Ammon's horn (tissue), 1 donor: ENCODE measurements around the gene TICAM2.

Experiments used
- DNase-seq: peaks from one replicate; pipeline ENCODE4 v3.0.0-alpha.2; 2016; ENCODE audit warnings: low spot score

TICAM2 gene

DNA sequence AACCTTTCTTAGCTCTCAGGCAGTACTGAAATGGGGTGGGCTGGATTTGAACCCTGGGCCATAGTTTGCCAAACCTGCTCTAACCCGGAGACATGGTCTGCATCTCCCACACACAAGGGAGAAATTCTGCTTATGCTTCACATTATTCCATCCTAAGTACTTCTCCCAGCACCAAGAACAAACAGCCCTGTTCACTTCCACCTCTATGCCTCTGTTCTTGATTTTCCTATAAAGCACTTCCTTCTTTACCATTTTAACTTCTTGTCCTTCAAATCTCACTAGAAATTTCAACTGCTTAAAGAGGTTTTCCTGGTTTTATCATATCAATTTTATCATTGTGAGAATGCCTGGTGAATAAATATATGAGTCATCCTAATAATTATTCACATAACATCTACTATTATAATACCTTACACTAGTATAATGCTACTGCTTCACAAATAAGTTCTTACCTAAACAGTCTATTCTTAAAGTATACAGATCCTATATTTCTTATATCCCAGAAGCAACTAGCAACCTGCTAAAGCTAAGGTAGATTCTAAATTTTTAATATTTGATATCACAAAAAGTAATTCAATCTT lies 70.4 kb downstream of the TICAM2 start:
- DNase-seq = no peak

DNA sequence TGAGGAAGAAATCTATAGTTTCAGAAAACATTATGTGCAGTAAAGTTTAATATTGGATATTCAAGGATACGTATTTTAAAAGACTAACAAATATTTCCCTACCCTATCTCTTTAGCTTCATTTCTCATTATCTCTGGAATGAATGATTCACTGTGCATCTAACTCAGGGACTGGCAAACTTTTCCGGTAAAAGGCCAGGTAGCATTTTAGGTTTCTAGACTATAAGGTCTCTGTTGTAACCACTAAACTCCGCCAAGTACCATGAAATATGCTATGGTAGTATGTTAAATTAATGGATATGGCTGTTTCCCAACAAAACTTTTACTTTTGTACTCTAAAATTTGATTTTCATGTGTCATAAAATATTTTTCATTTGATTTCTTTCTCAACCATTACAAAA lies 70.9 kb downstream of the TICAM2 start:
- DNase-seq = no peak

DNA sequence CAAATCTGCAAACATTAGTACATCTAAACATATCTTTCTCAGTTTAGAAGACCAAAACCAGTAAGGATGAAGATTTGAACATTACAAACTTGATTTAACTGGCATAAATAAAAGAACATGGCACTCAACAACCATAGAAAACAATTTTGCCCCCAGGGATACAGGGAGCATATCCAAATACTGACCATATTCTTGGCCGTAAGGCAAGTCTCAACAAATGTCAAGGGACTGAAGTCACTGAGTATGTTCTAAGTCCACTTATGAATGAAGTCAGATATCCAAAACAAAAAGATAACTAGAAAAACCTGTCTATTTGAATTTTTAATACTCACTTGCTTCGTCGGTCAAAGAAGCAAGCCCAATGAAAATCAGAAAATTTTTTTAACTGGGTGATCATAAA lies 71.9 kb downstream of the TICAM2 start:
- no peak for DNase-seq
